ENCODE results near the gene HOXD13. TPM values are rescaled to one million over a fixed set of nuclear protein-coding genes. Genes with fewer than 3 reads are reported as not detected.
A peak's percentile ranks its signal among the peaks of the same experiment; 100 is the strongest.

HOXD13 gene
- total RNA-seq, 4 donors from 2014 or later: 0.32 TPM; not detected in 3

GRCh38 chr2:176088048-176088936 is 4.2 kb upstream of the HOXD13 start:
- TF ChIP-seq POLR2A (IDR thresholded peaks at IDR 0.05): no peak
- TF ChIP-seq CTCF (IDR thresholded peaks at IDR 0.05): peak; percentile 67 to 79 (median 73)
- peak in 1 of 3 donors; percentile 8 for TF ChIP-seq POLR2AphosphoS5 (IDR thresholded peaks at IDR 0.05)
- TF ChIP-seq EP300 (IDR thresholded peaks at IDR 0.05; ENCODE audit: low read depth): no peak
- in situ Hi-C loops (cut with MboI; ENCODE audit: low pct_ligation_motif_present in 1 of 4, low pct_unique_long_range_greater_than_20kb in 1 of 4, low sequenced_read_pairs in 3 of 4): loop anchor here in 2 of 4 donors (25.0 kb wide), 2 partner anchors 401 to 726 kb away; no protein-coding TSS in a partner anchor
- peak; percentile 59 for DNase-seq
- Histone ChIP-seq H3K4me3 (peak overlapping the region in 2 of 4 donors; percentile 15 to 48), H3K9me3 (no peaks in the 10 kb centered on the region), H3K36me3 (no peaks in the 10 kb centered on the region), H3K27ac (no peak overlapping the region), H3K27me3 (peaks cover 100% of the 10 kb centered on the region), H3K4me1 (peaks cover 3 to 39% (median 26%) of the 10 kb centered on the region in 4 donors)
- WGBS, 2 donors (ENCODE audit: low coverage in 1 of 2): 0 to 11% methylated on average over 3 to 49 of the region's 49 CpGs
- intact Hi-C loops (cut with DNase I; ENCODE audit: low total_unique reads): loop anchor here (5.0 to 10.0 kb wide), 3 partner anchors 401 to 833 kb away; no protein-coding TSS in a partner anchor

GRCh38 chr2:176088937-176089842 is 3.3 kb upstream of the HOXD13 start:
- DNase-seq: no peak
- H3K4me1 ChIP-seq: peaks cover 8 to 44% (median 29%) of the 10 kb centered on the region in 4 donors
- H3K27ac ChIP-seq: no peak overlapping the region
- in situ Hi-C loops (cut with MboI; ENCODE audit: low pct_ligation_motif_present in 1 of 4, low pct_unique_long_range_greater_than_20kb in 1 of 4, low sequenced_read_pairs in 3 of 4): loop anchor here in 2 of 4 donors (25.0 kb wide), 2 partner anchors 402 to 727 kb away; no protein-coding TSS in a partner anchor
- H3K4me3 ChIP-seq: no peak overlapping the region
- H3K27me3 ChIP-seq: peaks cover 100% of the 10 kb centered on the region
- TF ChIP-seq CTCF (IDR thresholded peaks at IDR 0.05): no peak
- no peak for TF ChIP-seq POLR2AphosphoS5 (IDR thresholded peaks at IDR 0.05)
- no peak for TF ChIP-seq EP300 (IDR thresholded peaks at IDR 0.05; ENCODE audit: low read depth)
- no peak for TF ChIP-seq POLR2A (IDR thresholded peaks at IDR 0.05)
- 8 to 18% methylated on average over 2 to 6 of the region's 6 CpGs for WGBS, 2 donors (ENCODE audit: low coverage in 1 of 2)
- H3K36me3 ChIP-seq: no peaks in the 10 kb centered on the region
- no peaks in the 10 kb centered on the region for H3K9me3 ChIP-seq
- intact Hi-C loops (cut with DNase I; ENCODE audit: low total_unique reads): loop anchor here (5.0 to 10.0 kb wide), 3 partner anchors 402 to 834 kb away; no protein-coding TSS in a partner anchor

GRCh38 chr2:176089843-176090395 is 2.6 kb upstream of the HOXD13 start:
- Histone ChIP-seq H3K4me3 (no peak overlapping the region), H3K4me1 (peaks cover 8 to 41% (median 25%) of the 10 kb centered on the region in 4 donors), H3K27me3 (peaks cover 100% of the 10 kb centered on the region), H3K27ac (no peak overlapping the region), H3K36me3 (no peaks in the 10 kb centered on the region), H3K9me3 (no peaks in the 10 kb centered on the region)
- DNase-seq: no peak
- in situ Hi-C loops (cut with MboI; ENCODE audit: low pct_ligation_motif_present in 1 of 4, low pct_unique_long_range_greater_than_20kb in 1 of 4, low sequenced_read_pairs in 3 of 4) (loop anchor here in 3 of 4 donors (10.0 to 25.0 kb wide), 4 partner anchors 403 to 728 kb away; no protein-coding TSS in a partner anchor), intact Hi-C loops (cut with DNase I; ENCODE audit: low total_unique reads) (loop anchor here (5.0 to 10.0 kb wide), 3 partner anchors 403 to 835 kb away; no protein-coding TSS in a partner anchor)
- no peak for TF ChIP-seq POLR2AphosphoS5 (IDR thresholded peaks at IDR 0.05)
- TF ChIP-seq EP300 (IDR thresholded peaks at IDR 0.05; ENCODE audit: low read depth): no peak
- TF ChIP-seq POLR2A (IDR thresholded peaks at IDR 0.05): no peak
- TF ChIP-seq CTCF (IDR thresholded peaks at IDR 0.05): no peak
